ENCODE data around the gene TMX3.

DNA sequence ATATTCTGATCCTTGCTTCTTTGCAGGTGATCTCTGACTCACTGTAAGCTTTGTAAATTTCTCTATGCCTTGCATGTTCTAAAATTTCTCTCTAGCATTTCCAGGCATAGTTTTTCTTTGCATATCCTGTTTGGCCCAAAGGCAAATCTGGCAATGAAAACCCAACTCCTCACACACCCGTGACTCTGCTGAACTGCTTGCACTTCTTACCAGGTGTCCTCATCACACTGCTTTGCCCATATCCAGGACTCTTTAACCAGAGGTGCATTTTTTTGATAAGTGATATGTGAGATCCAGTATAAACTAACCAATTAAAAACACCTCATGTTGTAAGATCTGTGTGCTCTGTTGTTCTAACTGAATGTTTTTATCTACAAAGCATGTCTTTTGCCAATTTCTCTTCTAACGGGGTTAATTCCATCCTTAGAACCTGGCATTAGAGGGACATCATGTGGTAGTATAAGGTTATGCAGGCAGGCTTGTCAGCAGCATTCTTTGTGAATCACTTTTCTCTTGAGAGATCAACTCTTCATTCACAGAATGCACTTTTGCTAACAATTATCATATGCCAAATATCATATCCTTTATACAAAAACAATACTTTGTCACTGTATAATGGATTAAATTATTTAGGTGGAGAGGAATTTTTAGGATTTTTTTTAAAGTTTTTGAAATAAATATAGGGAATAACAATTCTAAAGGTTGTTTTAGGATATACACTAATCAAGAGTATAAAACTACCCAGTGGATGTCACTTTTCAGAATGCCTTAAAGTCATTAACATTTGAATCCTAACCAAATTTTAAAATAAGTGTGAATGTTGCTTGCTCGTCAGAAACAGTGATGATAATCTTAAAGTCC, 20.8 kb upstream of the TMX3 start:
- no peak for TF ChIP-seq MEF2A (IDR thresholded peaks at IDR 0.05; ENCODE audit: borderline replicate concordance, low read depth)
- TF ChIP-seq, protein P1, sequence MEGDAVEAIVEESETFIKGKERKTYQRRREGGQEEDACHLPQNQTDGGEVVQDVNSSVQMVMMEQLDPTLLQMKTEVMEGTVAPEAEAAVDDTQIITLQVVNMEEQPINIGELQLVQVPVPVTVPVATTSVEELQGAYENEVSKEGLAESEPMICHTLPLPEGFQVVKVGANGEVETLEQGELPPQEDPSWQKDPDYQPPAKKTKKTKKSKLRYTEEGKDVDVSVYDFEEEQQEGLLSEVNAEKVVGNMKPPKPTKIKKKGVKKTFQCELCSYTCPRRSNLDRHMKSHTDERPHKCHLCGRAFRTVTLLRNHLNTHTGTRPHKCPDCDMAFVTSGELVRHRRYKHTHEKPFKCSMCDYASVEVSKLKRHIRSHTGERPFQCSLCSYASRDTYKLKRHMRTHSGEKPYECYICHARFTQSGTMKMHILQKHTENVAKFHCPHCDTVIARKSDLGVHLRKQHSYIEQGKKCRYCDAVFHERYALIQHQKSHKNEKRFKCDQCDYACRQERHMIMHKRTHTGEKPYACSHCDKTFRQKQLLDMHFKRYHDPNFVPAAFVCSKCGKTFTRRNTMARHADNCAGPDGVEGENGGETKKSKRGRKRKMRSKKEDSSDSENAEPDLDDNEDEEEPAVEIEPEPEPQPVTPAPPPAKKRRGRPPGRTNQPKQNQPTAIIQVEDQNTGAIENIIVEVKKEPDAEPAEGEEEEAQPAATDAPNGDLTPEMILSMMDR (IDR thresholded peaks at IDR 0.05): peak; percentile 89
